ENCODE measurements around the gene PLVAP. TPM values are rescaled to one million over a fixed set of nuclear protein-coding genes. Genes with fewer than 3 reads are reported as not detected.

Gene PLVAP
- total RNA-seq, 1 experiment from 2014 or later = not detected

GRCh38 chr19:17341386-17341785, 35.8 kb downstream of the PLVAP start:
- no peak overlapping the region for H2BK12ac ChIP-seq (ENCODE audit: insufficient read length, low read depth, low read length)
- no peak overlapping the region for H3K23ac ChIP-seq (ENCODE audit: insufficient read length, low read depth, low read length)
- no peak overlapping the region for H4K8ac ChIP-seq (replicated peaks; ENCODE audit: insufficient read length, low read depth, low read length)
- H3T11ph ChIP-seq (ENCODE audit: low read length) = no peak overlapping the region
- H3K4me1 ChIP-seq (ENCODE audit: insufficient read depth, low read length) = peaks cover 2% of the 10 kb centered on the region; the same call in 1 of the 2 replicates
- H2BK5ac ChIP-seq (ENCODE audit: insufficient read length, low read length) = no peak overlapping the region
- no peaks in the 10 kb centered on the region for H3K27me3 ChIP-seq (ENCODE audit: insufficient read depth, low read length)
- H2BK20ac ChIP-seq (ENCODE audit: low read depth, low read length, poor library complexity, severe bottlenecking) = no peak overlapping the region
- no peak overlapping the region for H3K14ac ChIP-seq (ENCODE audit: insufficient read depth, low read length)
- H3K27me3 Mint-ChIP-seq (ENCODE audit: low read depth) = no peaks in the 10 kb centered on the region
- no peak overlapping the region for H3K9ac ChIP-seq (ENCODE audit: extremely low read depth, insufficient read length, low read length)
- H3K27ac ChIP-seq (ENCODE audit: insufficient read length, low read depth, low read length) = no peak overlapping the region
- 0 out of 7 replicates have a peak overlapping the region, but pooled peaks of 1 of the 3 experiments have one; percentile 27 for H3K27ac Mint-ChIP-seq
- no peaks in the 10 kb centered on the region for H3K79me1 ChIP-seq (ENCODE audit: insufficient read depth, low read depth, low read length, poor library complexity, severe bottlenecking)
- no peak overlapping the region for H3K4ac ChIP-seq (ENCODE audit: low read depth, low read length)
- H3K23me2 ChIP-seq (ENCODE audit: insufficient read length, low read depth, low read length, poor library complexity, severe bottlenecking) = peaks cover 12% of the 10 kb centered on the region
- no peak overlapping the region for H2AFZ ChIP-seq (ENCODE audit: low read length)
- no peaks in the 10 kb centered on the region for H3K79me2 ChIP-seq (ENCODE audit: insufficient read depth, low read length)
- no peak overlapping the region for H3K56ac ChIP-seq (ENCODE audit: insufficient read length, low read depth, low read length)
- H3K9me3 Mint-ChIP-seq = no peaks in the 10 kb centered on the region; a peak in 1 of 5 replicates
- H4K5ac ChIP-seq (ENCODE audit: insufficient read length, low read depth, low read length) = no peak overlapping the region
- no CpG with 5 or more reads among the region's 15 CpGs for WGBS (ENCODE audit: extremely low coverage, insufficient read length, low lambda C conversion rate)
- no peak for DNase-seq
- H2BK15ac ChIP-seq (ENCODE audit: low read depth, low read length) = no peak overlapping the region
- no peaks in the 10 kb centered on the region for H4K20me1 ChIP-seq (ENCODE audit: control insufficient read depth, insufficient read depth, insufficient read length)
- no peaks in the 10 kb centered on the region for H3K9me3 ChIP-seq (ENCODE audit: control insufficient read depth, low read depth, low read length)
- H3K4me3 Mint-ChIP-seq = no peak overlapping the region
- no peak overlapping the region for H2AK5ac ChIP-seq (ENCODE audit: insufficient read length, low read length)
- no peak for TF ChIP-seq CTCF (conservative IDR thresholded peaks at IDR 0.05)
- H3K4me1 Mint-ChIP-seq = peaks cover 15 to 35% of the 10 kb centered on the region in 2 experiments
- H4K91ac ChIP-seq (ENCODE audit: insufficient read length, low read depth, low read length) = no peak overlapping the region
- no peak overlapping the region for H2BK120ac ChIP-seq (ENCODE audit: low read depth, low read length, poor library complexity, severe bottlenecking)
- no peak overlapping the region for H3K18ac ChIP-seq (ENCODE audit: insufficient read length, low read depth, low read length)
- peaks cover 10 to 35% (median 23%) of the 10 kb centered on the region in 3 experiments; a peak in 5 of 7 replicates for H3K36me3 Mint-ChIP-seq (ENCODE audit: insufficient read depth in 1 of 3, low read depth in 3 of 3)
- H3K4me2 ChIP-seq (ENCODE audit: insufficient read depth, insufficient read length, low read length) = no peak overlapping the region
